Small intestine (tissue), 7 donors: ENCODE results near the gene DOCK9. TPM values are rescaled to one million over a fixed set of nuclear protein-coding genes. Genes with fewer than 3 reads are reported as not detected.
"Not testable (repeated sequence)": the region's sequence is repeated elsewhere in the genome, so short reads cannot be mapped to it uniquely, and the experiment has no call there.

Source experiments
- DNase-seq, 2 donors: peaks; one replicate each; pipeline versions ENCODE4 v3.0.0 to v3.0.0-alpha.2; 2013
- FAIRE-seq: peaks from 2 replicates; lab custom pipeline; 2012; peaks lifted over from hg19 to GRCh38; lab: Jason Lieb, UNC
- H3K27ac ChIP-seq, 3 donors: one replicate each; pipeline ENCODE4 v1.5.1; 2013; ENCODE audit warnings: low read length in 2 of 3, mild to moderate bottlenecking in 2 of 3, control low read depth in 1 of 3, inconsistent platforms in 1 of 3, low read depth in 1 of 3, moderate library complexity in 1 of 3
- H3K27me3 ChIP-seq, 3 donors: one replicate each; pipeline ENCODE4 v1.6.1; 2013; ENCODE audit warnings: low read length in 3 of 3, inconsistent platforms in 1 of 3; ENCODE audit not compliant: control insufficient read depth in 3 of 3, insufficient read depth in 3 of 3
- H3K36me3 ChIP-seq, 3 donors: one replicate each; pipeline ENCODE4 v1.6.1; 2013; ENCODE audit warnings: low read length in 3 of 3, inconsistent platforms in 1 of 3, low read depth in 1 of 3, mild to moderate bottlenecking in 1 of 3, moderate library complexity in 1 of 3; ENCODE audit not compliant: control insufficient read depth in 3 of 3, insufficient read depth in 2 of 3
- H3K4me1 ChIP-seq, 3 donors: one replicate each; pipeline ENCODE4 v1.6.1; 2013; ENCODE audit warnings: low read length in 2 of 3, inconsistent platforms in 1 of 3, low read depth in 1 of 3, mild to moderate bottlenecking in 1 of 3, moderate library complexity in 1 of 3; ENCODE audit not compliant: control insufficient read depth in 3 of 3, insufficient read depth in 2 of 3
- H3K4me3 ChIP-seq, 3 donors: one replicate each; pipeline ENCODE4 v1.5.1; 2013; ENCODE audit warnings: low read length in 3 of 3, control low read depth in 1 of 3, inconsistent platforms in 1 of 3, low read depth in 1 of 3, mild to moderate bottlenecking in 1 of 3, moderate library complexity in 1 of 3
- H3K9me3 ChIP-seq, 2 donors: one replicate each; pipeline ENCODE4 v1.6.1; 2013; ENCODE audit warnings: low read depth in 1 of 2, low read length in 1 of 2; ENCODE audit not compliant: control insufficient read depth in 2 of 2, insufficient read depth in 1 of 2
- WGBS, 3 donors: extraction: QIAGEN DNeasy Blood & Tissue Kit; methylation state at CpG; one replicate each; pipeline ENCODE4 v1.1.7; 2013; 5-methylcytosine and 5-hydroxymethylcytosine counted together
- polyA plus RNA-seq, 4 donors: library from polyadenylated mRNA; stranded (reverse) in 3 of 4; unstranded in 1 of 4; fragments of 200-250 nt in 3 of 4; fragments of 120-200 nt in 1 of 4; gene quantifications; one replicate each; pipeline versions ENCODE4 v1.2.1 to v1.2.3, GENCODE V29; 2013
- donor health status: healthy with polysubstance abuse.
- donor health status: control.
- donor health status: control.
- donor health status: Bipolar disorder and iron deficiency.
- donor health status: healthy.

Gene DOCK9
- polyA plus RNA-seq, 4 donors: 18.6 to 84.3 (median 37.0) TPM

DNA sequence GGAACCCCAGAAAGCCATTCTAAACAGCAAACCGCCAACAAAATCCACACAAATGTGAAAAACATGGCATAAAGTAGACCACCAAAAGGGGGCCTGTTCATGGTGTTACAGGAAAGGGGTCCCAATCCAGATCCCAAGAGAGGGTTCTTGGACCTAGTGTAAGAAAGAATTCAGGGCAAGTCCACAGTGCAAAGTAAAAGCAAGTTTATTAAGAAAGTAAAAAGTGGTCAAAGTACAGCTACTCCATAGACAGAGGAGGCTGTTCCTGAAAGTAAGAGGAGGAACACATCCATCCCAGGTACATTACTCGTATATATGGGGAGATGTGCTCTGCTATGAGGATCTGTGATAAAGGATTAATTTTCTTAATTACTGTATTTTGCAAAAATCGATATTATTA is 157.6 kb downstream of the DOCK9 start:
- H3K36me3 ChIP-seq: peaks cover 2 to 41% (median 7%) of the 10 kb centered on the region in 3 donors
- H3K4me3 ChIP-seq: no peak overlapping the region
- WGBS, 3 donors: 67 to 80% (median 73%) methylated on average over 3 of the region's 3 CpGs
- FAIRE-seq: no peak
- H3K27me3 ChIP-seq: no peaks in the 10 kb centered on the region
- H3K4me1 ChIP-seq: peaks cover 8 to 48% (median 16%) of the 10 kb centered on the region in 3 donors
- H3K27ac ChIP-seq: peak overlapping the region in 2 of 3 donors; percentile 74 to 79
- peak; percentile 52 to 63 for DNase-seq
- no peaks in the 10 kb centered on the region for H3K9me3 ChIP-seq

DNA sequence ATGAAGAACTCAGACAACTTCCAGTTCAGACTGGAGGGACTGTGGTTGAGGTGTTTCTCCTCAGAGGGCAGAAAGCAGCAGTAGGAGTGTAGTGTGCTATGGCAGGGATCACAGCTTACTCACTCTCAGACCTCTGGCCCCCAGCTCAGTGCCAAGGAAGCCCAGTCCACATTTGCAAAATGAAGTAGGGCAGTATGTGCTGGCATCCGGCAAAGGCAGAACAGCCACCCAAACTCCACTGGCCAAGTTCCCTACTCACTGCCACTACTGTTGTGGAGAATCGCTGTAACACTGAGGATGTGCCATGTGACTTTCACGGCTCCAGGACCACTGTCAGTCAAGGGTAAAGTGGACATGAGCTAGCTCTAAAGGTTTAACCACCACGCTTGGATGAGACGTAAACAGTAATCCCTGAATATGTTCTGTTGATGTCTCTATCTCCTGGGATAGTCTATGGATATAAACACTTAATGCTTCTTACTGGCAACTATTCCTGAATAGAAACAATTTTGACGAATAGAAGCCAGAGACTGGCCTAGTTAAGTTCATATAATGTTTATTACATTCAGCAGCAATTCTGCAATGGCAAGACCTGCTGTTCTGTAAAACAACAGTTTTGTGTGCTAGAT is 158.4 kb downstream of the DOCK9 start:
- DNase-seq (no peak), FAIRE-seq (no peak)
- no peak overlapping the region for H3K4me3 ChIP-seq
- peaks cover 8 to 55% (median 16%) of the 10 kb centered on the region in 3 donors for H3K4me1 ChIP-seq
- no peaks in the 10 kb centered on the region for H3K27me3 ChIP-seq
- peak overlapping the region in 1 of 3 donors; percentile 79 for H3K27ac ChIP-seq
- H3K36me3 ChIP-seq: peaks cover 2 to 37% (median 4%) of the 10 kb centered on the region in 3 donors
- WGBS, 3 donors: 83 to 92% (median 87%) methylated on average over 6 of the region's 6 CpGs
- no peaks in the 10 kb centered on the region for H3K9me3 ChIP-seq

DNA sequence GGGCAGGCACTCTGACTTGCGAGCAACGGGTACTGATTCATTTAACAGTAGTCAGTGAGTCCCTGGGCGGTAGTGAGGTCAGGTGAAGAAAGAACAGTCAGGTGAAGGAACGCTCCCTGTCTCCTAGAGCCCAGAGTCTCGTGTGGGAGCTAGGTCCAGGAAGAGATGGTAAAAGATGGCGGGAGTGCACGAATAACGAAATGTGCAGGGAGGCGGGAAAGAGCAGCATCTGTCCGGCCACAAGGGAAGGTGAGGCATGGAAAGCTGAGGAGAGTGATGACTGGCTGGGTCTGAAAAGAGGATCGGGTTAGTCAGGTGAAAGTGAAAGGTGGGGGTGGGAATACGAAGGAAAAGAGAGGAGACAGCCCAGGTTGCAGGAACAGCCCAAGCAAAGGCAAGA is 161.5 kb downstream of the DOCK9 start:
- H3K4me3 ChIP-seq: no peak overlapping the region
- no peaks in the 10 kb centered on the region for H3K9me3 ChIP-seq
- H3K27ac ChIP-seq: no peak overlapping the region
- peaks cover 8 to 47% (median 8%) of the 10 kb centered on the region in 3 donors for H3K4me1 ChIP-seq
- DNase-seq: no peak
- no peaks in the 10 kb centered on the region for H3K27me3 ChIP-seq
- peaks cover 0 to 24% (median 0%) of the 10 kb centered on the region in 3 donors for H3K36me3 ChIP-seq
- no peak for FAIRE-seq
- WGBS, 3 donors: 96% methylated on average over 12 of the region's 12 CpGs

DNA sequence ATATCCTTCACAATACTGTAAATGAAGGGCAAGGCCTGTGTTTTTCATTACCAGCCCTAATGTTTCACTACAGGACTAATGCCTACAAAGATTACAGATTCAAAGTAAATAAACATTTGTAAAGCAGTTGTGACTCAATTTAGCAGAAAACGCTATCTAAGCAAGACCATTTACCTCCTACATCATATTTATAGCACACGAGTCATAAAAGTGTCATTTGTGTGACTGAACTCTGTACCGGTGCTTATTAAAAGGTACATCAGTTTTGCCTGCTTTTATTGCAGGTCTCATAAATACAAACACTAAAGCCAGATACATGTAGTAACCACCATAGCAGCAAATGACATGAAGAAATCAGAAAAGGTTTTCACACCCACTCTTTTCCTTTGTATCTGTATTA is 163.9 kb downstream of the DOCK9 start:
- Histone ChIP-seq H3K4me1 (peaks cover 0 to 24% (median 2%) of the 10 kb centered on the region in 3 donors), H3K36me3 (peaks cover 0 to 30% (median 2%) of the 10 kb centered on the region in 3 donors), H3K4me3 (no peak overlapping the region), H3K9me3 (no peaks in the 10 kb centered on the region), H3K27ac (peak overlapping the region; percentile 10 to 87 (median 41)), H3K27me3 (no peaks in the 10 kb centered on the region)
- peak; percentile 97 for FAIRE-seq
- 17 to 61% (median 33%) methylated on average over 3 of the region's 3 CpGs for WGBS, 3 donors
- peak; percentile 90 to 97 for DNase-seq

DNA sequence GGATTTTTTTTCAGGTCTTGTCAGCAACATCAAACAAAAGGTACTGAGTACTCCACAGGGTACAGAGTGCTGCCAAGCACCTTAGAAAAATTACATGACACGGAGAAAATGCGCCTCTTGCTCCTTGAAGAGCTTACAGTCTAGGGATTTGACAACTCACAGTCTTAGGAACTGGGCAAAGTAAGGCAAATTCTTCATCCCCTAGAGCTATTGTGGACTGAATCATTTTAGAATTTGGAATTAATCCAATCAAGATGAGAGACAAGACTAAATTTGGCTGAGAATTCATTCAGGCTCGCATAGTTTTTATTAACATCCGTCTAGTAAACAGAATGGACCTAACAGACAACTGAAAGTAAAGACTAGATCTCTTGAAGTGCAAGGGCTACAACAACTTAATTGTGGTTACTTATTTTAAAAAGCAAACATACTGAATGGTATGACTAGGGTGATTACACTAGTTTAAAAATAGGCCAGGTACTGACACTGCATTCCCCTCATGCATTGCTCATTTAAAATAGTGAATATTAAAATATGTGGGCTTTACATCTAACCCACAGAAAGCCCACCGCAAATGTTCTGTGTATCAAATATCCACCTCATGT is 165.6 kb downstream of the DOCK9 start:
- H3K9me3 ChIP-seq, H3K27ac ChIP-seq, H3K27me3 ChIP-seq, H3K4me3 ChIP-seq, DNase-seq: not testable (repeated sequence)
- H3K36me3 ChIP-seq: peaks cover 0 to 32% (median 2%) of the 10 kb centered on the region in 3 donors
- FAIRE-seq: peak; percentile 90
- WGBS, 3 donors: 22 to 100% methylated on average over 1 of the region's 5 CpGs; no CpG with 5 or more reads in 1 of the 3 donors
- H3K4me1 ChIP-seq: peaks cover 0 to 20% (median 0%) of the 10 kb centered on the region in 3 donors

DNA sequence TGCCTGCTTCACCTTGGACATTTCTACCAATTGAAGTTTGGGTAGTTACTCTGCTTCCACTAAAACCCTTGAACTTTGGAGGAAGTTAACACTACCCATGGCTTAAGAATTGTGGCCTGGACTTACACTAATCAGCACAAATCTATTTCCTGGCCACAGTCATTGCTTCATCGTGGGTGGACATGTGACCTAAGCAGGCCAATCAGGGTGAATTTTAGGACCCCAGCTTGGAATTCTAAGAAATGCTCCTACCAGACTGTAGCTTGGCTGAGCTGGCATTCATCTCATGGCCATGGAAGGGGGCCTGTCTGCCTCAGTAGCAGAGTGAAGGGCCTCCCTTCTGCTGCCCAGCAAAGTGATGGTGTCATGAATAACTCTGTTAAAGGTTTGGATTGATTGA is 167.1 kb downstream of the DOCK9 start:
- FAIRE-seq: no peak
- Histone ChIP-seq H3K27ac (no peak overlapping the region), H3K36me3 (peaks cover 0 to 36% (median 2%) of the 10 kb centered on the region in 3 donors), H3K9me3 (no peaks in the 10 kb centered on the region), H3K4me3 (no peak overlapping the region), H3K4me1 (peaks cover 0 to 19% (median 0%) of the 10 kb centered on the region in 3 donors), H3K27me3 (no peaks in the 10 kb centered on the region)
- no peak for DNase-seq
- 66 to 68% (median 67%) methylated on average over 1 of the region's 1 CpG for whole genome bisulfite sequencing, 3 donors

DNA sequence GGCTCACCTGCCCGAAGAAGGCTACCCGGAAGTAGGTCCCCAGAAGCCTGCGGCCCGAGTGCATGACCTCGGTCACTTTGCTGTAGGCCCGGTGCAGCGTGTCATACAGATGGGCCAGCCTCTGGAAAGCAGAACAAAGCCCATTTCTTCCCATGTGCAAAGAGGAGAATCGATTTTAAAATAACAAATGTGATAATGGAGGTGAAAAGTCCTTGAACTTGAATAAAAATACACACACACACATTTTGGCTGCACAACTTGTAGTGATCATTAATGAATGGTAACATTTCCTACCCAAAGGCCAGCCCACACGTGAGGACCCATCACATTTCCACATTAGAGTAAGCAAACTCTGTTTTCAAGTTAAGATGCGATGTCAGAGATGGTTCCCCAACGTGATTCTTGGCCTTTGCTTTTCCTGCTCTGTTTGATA is 168.5 kb downstream of the DOCK9 start:
- no peak overlapping the region for H3K27ac ChIP-seq
- H3K4me3 ChIP-seq: no peak overlapping the region
- no peaks in the 10 kb centered on the region for H3K9me3 ChIP-seq
- FAIRE-seq: no peak
- WGBS, 3 donors: 87 to 92% (median 92%) methylated on average over 11 of the region's 11 CpGs
- no peaks in the 10 kb centered on the region for H3K27me3 ChIP-seq
- no peak for DNase-seq
- H3K36me3 ChIP-seq: peaks cover 0 to 41% (median 2%) of the 10 kb centered on the region in 3 donors
- peaks cover 0 to 12% (median 4%) of the 10 kb centered on the region in 3 donors for H3K4me1 ChIP-seq

DNA sequence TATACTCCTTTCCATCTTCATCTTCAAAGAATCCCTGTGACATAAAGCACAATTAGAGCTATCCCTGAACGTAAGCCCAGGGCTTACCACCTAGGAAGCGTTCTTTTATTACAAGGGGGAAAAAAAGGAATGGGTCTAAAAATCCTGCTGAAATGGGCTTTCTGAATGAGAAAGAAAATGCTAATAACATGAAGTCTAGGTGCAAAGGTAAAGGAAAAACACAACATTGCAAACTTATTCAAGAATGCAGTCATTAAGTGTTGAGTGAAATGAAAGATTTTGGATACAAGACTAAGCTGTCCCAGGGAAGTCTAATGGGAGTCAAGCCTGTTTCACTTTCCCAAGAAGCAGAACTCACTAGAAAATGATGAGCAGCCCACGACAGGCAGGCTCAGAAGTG is 170.1 kb downstream of the DOCK9 start:
- DNase-seq (no peak), FAIRE-seq (no peak)
- peaks cover 0 to 50% (median 4%) of the 10 kb centered on the region in 3 donors for H3K36me3 ChIP-seq
- no peak overlapping the region for H3K4me3 ChIP-seq
- no peaks in the 10 kb centered on the region for H3K27me3 ChIP-seq
- no peaks in the 10 kb centered on the region for H3K9me3 ChIP-seq
- H3K4me1 ChIP-seq: peaks cover 0 to 22% (median 9%) of the 10 kb centered on the region in 3 donors
- H3K27ac ChIP-seq: no peak overlapping the region
- WGBS, 3 donors: 81 to 89% (median 89%) methylated on average over 3 of the region's 3 CpGs
